GM23338 (cell line): ENCODE data around the gene IMPA2. TPM values are rescaled to one million over a fixed set of nuclear protein-coding genes. Genes with fewer than 3 reads are reported as not detected.
"Not testable (repeated sequence)": the region's sequence is repeated elsewhere in the genome, so short reads cannot be mapped to it uniquely, and the experiment has no call there.

ENCODE experiments used
- ATAC-seq: fragments of 200-7000 bp; cut with Tn5 transposase; 3 replicates; pipeline ENCODE4 v1.9.1; 2020
- DNase-seq: peaks from one replicate; pipeline ENCODE4 v3.0.0-alpha.2; 2015; ENCODE audit warnings: low spot score
- H2AFZ ChIP-seq: fragments of 200-600 bp; sonication (generic); 2 replicates; pipeline ENCODE4 v1.8.0; 2016; ENCODE audit warnings: antibody characterized with exemption, mild to moderate bottlenecking, moderate library complexity
- H3F3A ChIP-seq: fragments of 200-600 bp; sonication (generic); replicated peaks from 2 replicates; pipeline ENCODE4 v1.8.0; 2017; ENCODE audit warnings: antibody characterized with exemption, mixed run types, low read depth
- H3K27ac ChIP-seq: fragments of 200-600 bp; sonication (generic); 2 replicates; pipeline ENCODE4 v1.6.1; 2016; ENCODE audit warnings: low read depth
- H3K27me3 ChIP-seq: fragments of 200-600 bp; sonication (generic); 2 replicates; pipeline ENCODE4 v1.8.0; 2016; ENCODE audit warnings: mild to moderate bottlenecking, mixed run types, moderate library complexity; ENCODE audit not compliant: insufficient read depth
- H3K36me3 ChIP-seq: fragments of 200-600 bp; sonication (generic); 2 replicates; pipeline ENCODE4 v1.8.0; 2016; ENCODE audit warnings: mild to moderate bottlenecking; ENCODE audit not compliant: insufficient read depth
- H3K4me1 ChIP-seq: fragments of 200-600 bp; sonication (generic); 2 replicates; pipeline ENCODE4 v1.8.0; 2016; ENCODE audit warnings: mild to moderate bottlenecking, moderate library complexity; ENCODE audit not compliant: insufficient read depth
- H3K4me2 ChIP-seq: fragments of 200-600 bp; sonication (generic); 2 replicates; pipeline ENCODE4 v1.7.1; 2017; ENCODE audit warnings: mixed run types
- H3K4me3 ChIP-seq: fragments of 200-600 bp; sonication (generic); 2 replicates; pipeline ENCODE4 v1.6.1; 2016; ENCODE audit warnings: mixed run types
- H3K79me2 ChIP-seq: fragments of 200-600 bp; sonication (generic); replicated peaks from 2 replicates; pipeline ENCODE4 v1.8.0; 2017; ENCODE audit warnings: mild to moderate bottlenecking; ENCODE audit not compliant: insufficient read depth
- H3K9me2 ChIP-seq: fragments of 200-600 bp; sonication (generic); 2 replicates; pipeline ENCODE4 v1.8.0; 2017; ENCODE audit not compliant: insufficient read depth
- H4K20me1 ChIP-seq: fragments of 200-600 bp; sonication (generic); replicated peaks from 2 replicates; pipeline ENCODE4 v1.8.0; 2017; ENCODE audit warnings: mild to moderate bottlenecking; ENCODE audit not compliant: insufficient read depth
- H3K27ac Mint-ChIP-seq: 2 replicates; pipeline ENCODE4 v1.8.0; 2020; ENCODE audit warnings: inconsistent platforms, mild to moderate bottlenecking, moderate library complexity, mixed read lengths
- H3K27me3 Mint-ChIP-seq: 3 replicates; pipeline ENCODE4 v1.8.0; 2022; ENCODE audit warnings: low read depth, mild to moderate bottlenecking, moderate library complexity, mixed read lengths, inconsistent platforms; ENCODE audit not compliant: insufficient read depth, poor library complexity
- H3K36me3 Mint-ChIP-seq: 3 replicates; pipeline ENCODE4 v1.8.0; 2021; ENCODE audit warnings: low read depth, mild to moderate bottlenecking, inconsistent platforms, moderate library complexity, mixed read lengths
- H3K4me1 Mint-ChIP-seq: 3 replicates; pipeline ENCODE4 v1.8.0; 2020; ENCODE audit warnings: mild to moderate bottlenecking, inconsistent platforms, mixed read lengths
- H3K4me3 Mint-ChIP-seq: 3 replicates; pipeline ENCODE4 v1.8.0; 2021; ENCODE audit warnings: moderate library complexity, mild to moderate bottlenecking, inconsistent platforms, mixed read lengths
- H3K9me3 Mint-ChIP-seq: 3 replicates; pipeline ENCODE4 v1.8.0; 2020; ENCODE audit warnings: moderate library complexity, mild to moderate bottlenecking, inconsistent platforms, mixed read lengths
- ETS1 ChIP-seq: IDR thresholded peaks from 2 replicates; pipeline ENCODE4 v1.6.1; 2016; ENCODE audit warnings: antibody characterized with exemption
- EZH2 ChIP-seq: fragments of 200-600 bp; sonication (generic); IDR thresholded peaks from one replicate; pipeline ENCODE4 v1.8.0; 2017; ENCODE audit warnings: antibody characterized with exemption, mild to moderate bottlenecking, low read depth; ENCODE audit not compliant: unreplicated experiment
- EZH2phosphoT487 ChIP-seq: fragments of 200-600 bp; sonication (generic); IDR thresholded peaks from one replicate; pipeline ENCODE4 v1.8.1; 2018; ENCODE audit warnings: antibody characterized with exemption; ENCODE audit not compliant: unreplicated experiment
- JUNB ChIP-seq: IDR thresholded peaks from one replicate; pipeline ENCODE4 v1.6.1; 2016; ENCODE audit warnings: antibody characterized with exemption; ENCODE audit not compliant: unreplicated experiment
- NANOG ChIP-seq: IDR thresholded peaks from 2 replicates; pipeline ENCODE4 v1.6.1; 2016; ENCODE audit warnings: antibody characterized with exemption, borderline replicate concordance
- POLR2AphosphoS5 ChIP-seq: IDR thresholded peaks from 2 replicates; pipeline ENCODE4 v1.6.1; 2016; ENCODE audit warnings: antibody characterized with exemption, low read depth
- REST ChIP-seq: IDR thresholded peaks from one replicate; pipeline ENCODE4 v1.6.1; 2018; ENCODE audit warnings: antibody characterized with exemption; ENCODE audit not compliant: unreplicated experiment
- ZNF114 ChIP-seq: fragments of 250-450 bp; sonication (Bioruptor Pico); IDR thresholded peaks from 2 replicates; pipeline ENCODE4 v1.5.0; 2020; ENCODE audit warnings: mild to moderate bottlenecking, moderate library complexity
- ZNF462 ChIP-seq: fragments of 250-450 bp; sonication (Bioruptor Pico); IDR thresholded peaks from 2 replicates; pipeline ENCODE4 v1.5.0; 2020; ENCODE audit warnings: mild to moderate bottlenecking, moderate library complexity
- polyA plus RNA-seq: library from polyadenylated mRNA; unstranded; fragments of >200 nt; fragmentation: Nextera tagmentation; extraction: Ambion mirVana; gene quantifications from 2 replicates; pipeline ENCODE4 v1.2.1, GENCODE V29; 2016
- total RNA-seq: library from RNA; depleted of rRNA; stranded (reverse); fragments of >200 nt; shearing (Covaris generic); gene quantifications from 2 replicates; pipeline ENCODE4 v1.2.3, GENCODE V29; 2014

IMPA2 gene
- total and polyA plus RNA-seq, 2 experiments from 2014 or later: 50.4 to 122 TPM

GRCh38 chr18:12068950-12069320 lies 87.6 kb downstream of the IMPA2 start (continued):
- TF ChIP-seq POLR2AphosphoS5: no peak

GRCh38 chr18:12071066-12071465 lies 89.8 kb downstream of the IMPA2 start:
- H3K4me1 Mint-ChIP-seq, H3K27me3 Mint-ChIP-seq, H2AFZ ChIP-seq, H3F3A ChIP-seq, H3K4me3 Mint-ChIP-seq, H3K27ac ChIP-seq, ATAC-seq, H3K79me2 ChIP-seq, H3K9me3 Mint-ChIP-seq, H3K4me1 ChIP-seq, DNase-seq, H3K27me3 ChIP-seq, H3K4me3 ChIP-seq, H4K20me1 ChIP-seq, H3K9me2 ChIP-seq, H3K36me3 Mint-ChIP-seq, H3K4me2 ChIP-seq, H3K36me3 ChIP-seq, H3K27ac Mint-ChIP-seq: not testable (repeated sequence)

- 0 out of 2 replicates have a peak, but pooled peaks cover 4% of the 10 kb centered on the region for H3K4me1 ChIP-seq
- no peak overlapping the region for H3K4me2 ChIP-seq
- H3K9me2 ChIP-seq: no peaks in the 10 kb centered on the region
- no peak overlapping the region for H3K27ac ChIP-seq
- H3K79me2 ChIP-seq: no peaks in the 10 kb centered on the region
- no peak overlapping the region for H2AFZ ChIP-seq
- no peaks in the 10 kb centered on the region for H4K20me1 ChIP-seq
- Mint-ChIP-seq H3K4me3 (no peak overlapping the region), H3K4me1 (no peaks in the 10 kb centered on the region), H3K27me3 (peaks cover 7% of the 10 kb centered on the region), H3K9me3 (no peaks in the 10 kb centered on the region), H3K36me3 (no peaks in the 10 kb centered on the region), H3K27ac (no peak overlapping the region)
- 0 out of 2 replicates have a peak, but pooled peaks cover 6% of the 10 kb centered on the region for H3F3A ChIP-seq
- H3K36me3 ChIP-seq: no peaks in the 10 kb centered on the region
- H3K4me3 ChIP-seq: no peak overlapping the region
- peaks cover 14% of the 10 kb centered on the region; the same call in 1 of the 2 replicates for H3K27me3 ChIP-seq
- ATAC-seq: no peak
- DNase-seq: no peak
- TF ChIP-seq JUNB (no peak), ZNF462 (CRISPR knock-in tag) (no peak), POLR2AphosphoS5 (no peak), EZH2 (no peak), REST (no peak), EZH2phosphoT487 (no peak), NANOG (no peak), ETS1 (no peak), ZNF114 (no peak)
Measured at GRCh38 chr18:12072996-12073395, 91.7 kb downstream of the IMPA2 start.
